Gastroesophageal sphincter (tissue), 4 donors: ENCODE measurements around the gene FNDC3B. TPM values are rescaled to one million over a fixed set of nuclear protein-coding genes. Genes with fewer than 3 reads are reported as not detected.
A peak's percentile ranks its signal among the peaks of the same experiment; 100 is the strongest.

Experiments
- ATAC-seq: fragments of 150-250 bp; one replicate; pipeline ENCODE4 v1.9.1; 2016; ENCODE audit warnings: mild to moderate bottlenecking, moderate library complexity
- H3K27ac ChIP-seq, 4 donors: fragments of 200-600 bp; sonication (generic) in 3 of 4; 1 replicate in 3 of 4; 2 replicates in 1 of 4; pipeline ENCODE4 v1.5.1; 2016 to 2019
- H3K27me3 ChIP-seq: fragments of 200-600 bp; sonication (generic); one replicate; pipeline ENCODE4 v1.5.1; 2019
- H3K36me3 ChIP-seq, 2 donors: fragments of 200-600 bp; sonication (generic); one replicate each; pipeline ENCODE4 v1.5.1; 2019; ENCODE audit warnings: control low read depth in 1 of 2
- H3K4me1 ChIP-seq, 3 donors: fragments of 200-600 bp; sonication (generic); 1 replicate in 2 of 3; 2 replicates in 1 of 3; pipeline ENCODE4 v1.5.1; 2016 to 2019; ENCODE audit warnings: control low read depth in 2 of 3
- H3K4me3 ChIP-seq, 2 donors: fragments of 200-600 bp; sonication (generic); one replicate each; pipeline ENCODE4 v1.5.1; 2019; ENCODE audit warnings: mild to moderate bottlenecking in 1 of 2, moderate library complexity in 1 of 2
- H3K9me3 ChIP-seq, 3 donors: fragments of 200-600 bp; sonication (generic); one replicate each; pipeline ENCODE4 v1.5.1; 2017 to 2019; ENCODE audit warnings: control low read depth in 2 of 3
- CTCF ChIP-seq, 4 experiments: fragments of 200-600 bp in 2 of 4; fragments of 450-650 bp in 2 of 4; sonication (generic) in 1 of 4; IDR thresholded peaks; one replicate each; pipeline ENCODE4 v1.5.1; 2017 to 2019; ENCODE audit warnings: antibody characterized with exemption in 4 of 4, mild to moderate bottlenecking in 2 of 4, moderate library complexity in 2 of 4
- EP300 ChIP-seq: sonication (generic); formaldehyde crosslinking; IDR thresholded peaks from one replicate; pipeline ENCODE4 v1.6.1; 2017; ENCODE audit warnings: antibody characterized with exemption, mild to moderate bottlenecking
- POLR2A ChIP-seq, 2 donors: fragments of 450-650 bp; IDR thresholded peaks; one replicate each; pipeline ENCODE4 v1.6.1; 2017; ENCODE audit warnings: antibody characterized with exemption in 2 of 2, mild to moderate bottlenecking in 2 of 2, moderate library complexity in 1 of 2
- POLR2AphosphoS5 ChIP-seq: sonication (generic); formaldehyde crosslinking; IDR thresholded peaks from one replicate; pipeline ENCODE4 v1.6.1; 2017; ENCODE audit warnings: antibody characterized with exemption
- WGBS, 2 donors: methylation state at CpG; one replicate each; pipeline ENCODE4 v1.1.5; 2018; ENCODE audit warnings: low coverage in 1 of 2; 5-methylcytosine and 5-hydroxymethylcytosine counted together
- total RNA-seq, 4 donors: library from RNA; depleted of rRNA; stranded (reverse); fragments of >200 nt; gene quantifications; one replicate each; pipeline ENCODE4 v1.1.0, GENCODE V29; 2016

The FNDC3B gene
- total RNA-seq, 4 donors from 2014 or later: 53.1 to 97.2 (median 70.8) TPM

GRCh38 chr3:172120912-172121311 lies 81.5 kb downstream of the FNDC3B start:
- 89 to 94% methylated on average over 4 to 6 of the region's 6 CpGs for WGBS, 2 donors
- Histone ChIP-seq H3K27ac (no peak overlapping the region), H3K27me3 (no peaks in the 10 kb centered on the region), H3K4me1 (peaks cover 3 to 58% (median 4%) of the 10 kb centered on the region in 3 donors), H3K9me3 (no peaks in the 10 kb centered on the region), H3K4me3 (no peak overlapping the region), H3K36me3 (peaks cover 0 to 8% of the 10 kb centered on the region in 2 donors)
- no peak for TF ChIP-seq CTCF (IDR thresholded peaks at IDR 0.05)
- TF ChIP-seq POLR2AphosphoS5: no peak
- no peak for TF ChIP-seq POLR2A (IDR thresholded peaks at IDR 0.05)
- TF ChIP-seq EP300: no peak
- ATAC-seq: no peak

- WGBS, 2 donors: 31 to 51% methylated on average over 6 of the region's 6 CpGs
- Histone ChIP-seq H3K4me1 (peaks cover 10 to 61% (median 10%) of the 10 kb centered on the region in 3 donors), H3K9me3 (no peaks in the 10 kb centered on the region), H3K36me3 (no peaks in the 10 kb centered on the region), H3K4me3 (no peak overlapping the region), H3K27ac (peak overlapping the region in 1 of 4 donors; percentile 20), H3K27me3 (no peaks in the 10 kb centered on the region)
- ATAC-seq: no peak
- TF ChIP-seq POLR2A (IDR thresholded peaks at IDR 0.05) (no peak), EP300 (no peak), CTCF (IDR thresholded peaks at IDR 0.05) (no peak), POLR2AphosphoS5 (no peak)
These were observed 82.6 kb downstream of the FNDC3B start for GRCh38 chr3:172121981-172122380.

GRCh38 chr3:172124271-172124670 lies 84.9 kb downstream of the FNDC3B start:
- Histone ChIP-seq H3K27me3 (no peaks in the 10 kb centered on the region), H3K36me3 (no peaks in the 10 kb centered on the region), H3K4me1 (peaks cover 18 to 82% (median 22%) of the 10 kb centered on the region in 3 donors), H3K9me3 (no peaks in the 10 kb centered on the region), H3K27ac (peak overlapping the region in 2 of 4 donors; percentile 79 to 81), H3K4me3 (no peak overlapping the region)
- ATAC-seq: no peak
- WGBS, 2 donors: 100% methylated on average over 1 of the region's 5 CpGs
- TF ChIP-seq POLR2A (IDR thresholded peaks at IDR 0.05): no peak
- no peak for TF ChIP-seq POLR2AphosphoS5
- no peak for TF ChIP-seq CTCF (IDR thresholded peaks at IDR 0.05)
- TF ChIP-seq EP300: no peak

GRCh38 chr3:172125053-172125452 lies 85.7 kb downstream of the FNDC3B start:
- no peak for ATAC-seq
- WGBS, 2 donors: 71 to 100% methylated on average over 1 of the region's 6 CpGs
- H3K4me1 ChIP-seq: peaks cover 19 to 83% (median 22%) of the 10 kb centered on the region in 3 donors

More at GRCh38 chr3:172125053-172125452, 85.7 kb downstream of the FNDC3B start:
- Histone ChIP-seq H3K4me3 (no peak overlapping the region), H3K27me3 (no peaks in the 10 kb centered on the region), H3K36me3 (no peaks in the 10 kb centered on the region), H3K27ac (peak overlapping the region; percentile 79 to 91 (median 80)), H3K9me3 (no peaks in the 10 kb centered on the region)
- TF ChIP-seq POLR2AphosphoS5 (no peak), POLR2A (IDR thresholded peaks at IDR 0.05) (no peak), CTCF (IDR thresholded peaks at IDR 0.05) (no peak)
